Smooth muscle cell (in vitro differentiated cells): ENCODE results near the gene ENOX1. TPM values are rescaled to one million over a fixed set of nuclear protein-coding genes. Genes with fewer than 3 reads are reported as not detected.

Experiments
- DNase-seq: peaks from one replicate; lab custom pipeline; 2025; ENCODE audit not compliant: unreplicated experiment; lab: John Stamatoyannopoulos, UW
- H2AFZ ChIP-seq: fragments of 200-600 bp; sonication (generic); 2 replicates; pipeline ENCODE4 v1.6.0; 2016; ENCODE audit warnings: antibody characterized with exemption, low read depth, mild to moderate bottlenecking
- H3F3A ChIP-seq: fragments of 200-600 bp; sonication (generic); 2 replicates; pipeline ENCODE4 v1.6.0; 2017; ENCODE audit warnings: antibody characterized with exemption, low read depth
- H3K27ac ChIP-seq: fragments of 200-600 bp; sonication (generic); 2 replicates; pipeline ENCODE4 v1.5.1; 2016; ENCODE audit warnings: low read depth, mild to moderate bottlenecking
- H3K27me3 ChIP-seq: fragments of 200-600 bp; sonication (generic); 2 replicates; pipeline ENCODE4 v1.6.1; 2016; ENCODE audit warnings: low read depth, mild to moderate bottlenecking
- H3K36me3 ChIP-seq: fragments of 200-600 bp; sonication (generic); 2 replicates; pipeline ENCODE4 v1.5.1; 2016; ENCODE audit warnings: low read depth
- H3K4me1 ChIP-seq: fragments of 200-600 bp; sonication (generic); 2 replicates; pipeline ENCODE4 v1.5.1; 2016; ENCODE audit warnings: low read depth
- H3K4me2 ChIP-seq: fragments of 200-600 bp; sonication (generic); 2 replicates; pipeline ENCODE4 v1.6.0; 2016; ENCODE audit warnings: mild to moderate bottlenecking
- H3K4me3 ChIP-seq: fragments of 200-600 bp; sonication (generic); 2 replicates; pipeline ENCODE4 v1.5.1; 2016; ENCODE audit warnings: mild to moderate bottlenecking
- H3K79me2 ChIP-seq: fragments of 200-600 bp; sonication (generic); 2 replicates; pipeline ENCODE4 v1.6.0; 2016; ENCODE audit warnings: low read depth, mild to moderate bottlenecking
- H3K9ac ChIP-seq: fragments of 200-600 bp; sonication (generic); 2 replicates; pipeline ENCODE4 v1.6.0; 2016; ENCODE audit warnings: low read depth
- H3K9me3 ChIP-seq: fragments of 200-600 bp; sonication (generic); replicated peaks from 2 replicates; pipeline ENCODE4 v1.5.1; 2016; ENCODE audit warnings: low read depth
- H4K20me1 ChIP-seq: fragments of 200-600 bp; sonication (generic); 2 replicates; pipeline ENCODE4 v1.6.0; 2016; ENCODE audit warnings: low read depth
- CTCF ChIP-seq: fragments of 200-600 bp; sonication (generic); IDR thresholded peaks from 2 replicates; pipeline ENCODE4 v1.5.1; 2017; ENCODE audit warnings: borderline replicate concordance, mild to moderate bottlenecking, antibody characterized with exemption; ENCODE audit not compliant: insufficient read depth, poor library complexity, severe bottlenecking
- WGBS: methylation state at CpG from one replicate; pipeline ENCODE4 v1.1.7; 2016; ENCODE audit warnings: low lambda C conversion rate; 5-methylcytosine and 5-hydroxymethylcytosine counted together
- polyA plus RNA-seq: library from polyadenylated mRNA; unstranded; fragments of >200 nt; fragmentation: Nextera tagmentation; extraction: Ambion mirVana; gene quantifications from 2 replicates; pipeline ENCODE4 v1.2.1, GENCODE V29; 2016
- total RNA-seq: library from RNA; depleted of rRNA; stranded (reverse); fragments of >200 nt; gene quantifications from 2 replicates; pipeline ENCODE4 v1.2.3, GENCODE V29; 2014

ENOX1 gene
- total and polyA plus RNA-seq, 2 experiments from 2014 or later, result 1.9 to 2.6 TPM

GRCh38 chr13:43694146-43694664 is 92.6 kb downstream of the ENOX1 start:
- Histone ChIP-seq H3F3A (peaks cover 5% of the 10 kb centered on the region), H3K36me3 (no peaks in the 10 kb centered on the region), H3K27me3 (no peaks in the 10 kb centered on the region), H3K4me1 (peaks cover 12% of the 10 kb centered on the region), H3K27ac (no peak overlapping the region), H3K9ac (no peak overlapping the region), H3K4me3 (no peak overlapping the region), H4K20me1 (no peaks in the 10 kb centered on the region), H3K79me2 (no peaks in the 10 kb centered on the region), H2AFZ (no peak overlapping the region), H3K9me3 (no peaks in the 10 kb centered on the region), H3K4me2 (no peak overlapping the region)
- WGBS, result 84% methylated on average over 1 of the region's 1 CpG
- DNase-seq, result no peak
- TF ChIP-seq CTCF, result no peak

- H3F3A ChIP-seq, result peaks cover 5% of the 10 kb centered on the region
- H2AFZ ChIP-seq, result no peak overlapping the region
Measured at GRCh38 chr13:43693639-43694038, 93.1 kb downstream of the ENOX1 start.

GRCh38 chr13:43688227-43688907 is 98.4 kb downstream of the ENOX1 start:
- no peaks in the 10 kb centered on the region for H4K20me1 ChIP-seq
- no peaks in the 10 kb centered on the region for H3K79me2 ChIP-seq
- no peak for TF ChIP-seq CTCF
- H3K9me3 ChIP-seq, result no peaks in the 10 kb centered on the region
- no peak overlapping the region for H3K9ac ChIP-seq
- WGBS, result 75% methylated on average over 3 of the region's 3 CpGs
- H3K4me3 ChIP-seq, result no peak overlapping the region
- H3K36me3 ChIP-seq, result no peaks in the 10 kb centered on the region
- no peak overlapping the region for H2AFZ ChIP-seq
- DNase-seq, result no peak
- no peak overlapping the region for H3K27ac ChIP-seq
- no peak overlapping the region for H3K4me2 ChIP-seq
- no peaks in the 10 kb centered on the region for H3K27me3 ChIP-seq
- H3F3A ChIP-seq, result no peaks in the 10 kb centered on the region
- H3K4me1 ChIP-seq, result no peaks in the 10 kb centered on the region

More at GRCh38 chr13:43693639-43694038, 93.1 kb downstream of the ENOX1 start:
- no peak overlapping the region for H3K9ac ChIP-seq
- H3K4me2 ChIP-seq, result no peak overlapping the region
- H3K4me3 ChIP-seq, result no peak overlapping the region
- H3K79me2 ChIP-seq, result no peaks in the 10 kb centered on the region
- no peak for DNase-seq
- no peaks in the 10 kb centered on the region for H3K9me3 ChIP-seq
- no peaks in the 10 kb centered on the region for H4K20me1 ChIP-seq
- H3K27me3 ChIP-seq, result no peaks in the 10 kb centered on the region
- no peak for TF ChIP-seq CTCF
- no peak overlapping the region for H3K27ac ChIP-seq
- 74% methylated on average over 2 of the region's 2 CpGs for WGBS
- H3K4me1 ChIP-seq, result peaks cover 12% of the 10 kb centered on the region
- no peaks in the 10 kb centered on the region for H3K36me3 ChIP-seq

GRCh38 chr13:43687038-43687437 is 99.7 kb downstream of the ENOX1 start:
- H3K36me3 ChIP-seq, result no peaks in the 10 kb centered on the region
- no peak overlapping the region for H2AFZ ChIP-seq
- peak overlapping the region; percentile 63 for H3K4me2 ChIP-seq
- H4K20me1 ChIP-seq, result no peaks in the 10 kb centered on the region
- H3K27ac ChIP-seq, result peak overlapping the region; percentile 85
- WGBS, result 87% methylated on average over 4 of the region's 4 CpGs
- no peak overlapping the region for H3K4me3 ChIP-seq
- H3K4me1 ChIP-seq, result no peaks in the 10 kb centered on the region
- H3K79me2 ChIP-seq, result no peaks in the 10 kb centered on the region
- H3K9me3 ChIP-seq, result no peaks in the 10 kb centered on the region
- no peak for DNase-seq
- no peak for TF ChIP-seq CTCF
- peak overlapping the region; percentile 49 for H3K9ac ChIP-seq
- H3K27me3 ChIP-seq, result no peaks in the 10 kb centered on the region
- H3F3A ChIP-seq, result no peaks in the 10 kb centered on the region
